GM12892 (cell line): ENCODE measurements around the gene MYL10.

ENCODE experiments used
- POLR2A ChIP-seq: IDR thresholded peaks from 2 replicates; pipeline ENCODE4 v1.6.1; 2011; ENCODE audit warnings: low read depth, low read length, control low read depth
- POLR2AphosphoS5 ChIP-seq: IDR thresholded peaks from 2 replicates; pipeline ENCODE4 v1.6.1; 2011; ENCODE audit warnings: low read depth, low read length, control low read depth

GRCh38 chr7:101606498-101606923, 22.6 kb downstream of the MYL10 start:
- TF ChIP-seq POLR2AphosphoS5 (no peak), POLR2A (no peak)
